Epithelial cell of esophagus (primary cell): ENCODE data around the gene MROH7.

ENCODE experiments used
- DNase-seq: peaks from one replicate; pipeline ENCODE4 v3.0.0; 2010; ENCODE audit warnings: low read depth
- H3K4me3 ChIP-seq: 2 replicates; pipeline ENCODE4 v1.5.1; 2011; ENCODE audit warnings: mild to moderate bottlenecking, low read length, control low read depth
- CTCF ChIP-seq: IDR thresholded peaks from 2 replicates; pipeline ENCODE4 v1.5.1; 2011; ENCODE audit warnings: low read depth, mild to moderate bottlenecking, low read length, control low read depth, inconsistent platforms; ENCODE audit not compliant: insufficient read depth; ENCODE audit errors: missing control alignments

MROH7 gene

GRCh38 chr1:54728027-54728426 is 86.4 kb downstream of the MROH7 start:
- DNase-seq: no peak
- H3K4me3 ChIP-seq: no peak overlapping the region
- no peak for TF ChIP-seq CTCF

- no peak overlapping the region for H3K4me3 ChIP-seq
- no peak for DNase-seq
- no peak for TF ChIP-seq CTCF
These were observed 95.1 kb downstream of the MROH7 start for GRCh38 chr1:54736685-54737084.

- no peak overlapping the region for H3K4me3 ChIP-seq
- no peak for TF ChIP-seq CTCF
- no peak for DNase-seq
These were observed 96.7 kb downstream of the MROH7 start for GRCh38 chr1:54738244-54738643.

GRCh38 chr1:54741531-54741930 is 99.9 kb downstream of the MROH7 start:
- no peak overlapping the region for H3K4me3 ChIP-seq
- no peak for DNase-seq
- TF ChIP-seq CTCF: no peak

- no peak for TF ChIP-seq CTCF
- DNase-seq: no peak
- no peak overlapping the region for H3K4me3 ChIP-seq
These were observed 100.7 kb downstream of the MROH7 start for GRCh38 chr1:54742282-54742681.

GRCh38 chr1:54743416-54744226 is 102.0 kb downstream of the MROH7 start:
- DNase-seq: no peak
- TF ChIP-seq CTCF: no peak
- H3K4me3 ChIP-seq: no peak overlapping the region

GRCh38 chr1:54744696-54745095 is 103.1 kb downstream of the MROH7 start:
- TF ChIP-seq CTCF: no peak
- DNase-seq: no peak
- H3K4me3 ChIP-seq: no peak overlapping the region
